SK-N-SH (cell line): ENCODE results near the gene PRRG3. TPM values are rescaled to one million over a fixed set of nuclear protein-coding genes. Genes with fewer than 3 reads are reported as not detected.

Source experiments
- CTCF ChIA-PET: fragments of 300-600, 350-600 bp; formaldehyde crosslinking; extraction: SDS; loops from one replicate; lab custom pipeline; 2021; lab: Yijun Ruan, JAX
- POLR2A ChIA-PET: fragments of 350-600 bp; sonication (Branson Sonifier 250); formaldehyde crosslinking; extraction: SDS; loops from one replicate; lab custom pipeline; 2020; ENCODE audit warnings: antibody characterized with exemption, inconsistent platforms; lab: Yijun Ruan, JAX
- DNase-seq: peaks from one replicate; pipeline ENCODE4 v3.0.0; 2012
- H2AFZ ChIP-seq: fragments of 200-600 bp; sonication (generic); 2 replicates; pipeline ENCODE4 v1.8.1; 2016; ENCODE audit warnings: antibody characterized with exemption, mild to moderate bottlenecking, low read depth
- H3F3A ChIP-seq: fragments of 200-600 bp; sonication (generic); replicated peaks from 2 replicates; pipeline ENCODE3; 2016; ENCODE audit warnings: antibody characterized with exemption, mild to moderate bottlenecking; ENCODE audit not compliant: insufficient read depth
- H3K27ac ChIP-seq, 2 experiments: fragments of 200-500 bp in 1 of 2; fragments of 200-600 bp in 1 of 2; sonication (Bioruptor generic) in 1 of 2; sonication (generic), shearing (Covaris generic) in 1 of 2; 2 replicates each; pipeline versions ENCODE4 v1.5.1 to v1.6.1; 2014 to 2016; ENCODE audit warnings: low read depth in 2 of 2, inconsistent platforms in 1 of 2, low read length in 1 of 2, mild to moderate bottlenecking in 1 of 2, mixed read lengths in 1 of 2
- H3K27me3 ChIP-seq: fragments of 200-600 bp; sonication (generic), shearing (Covaris generic); 2 replicates; pipeline ENCODE4 v1.6.1; 2016; ENCODE audit warnings: mixed run types; ENCODE audit not compliant: insufficient read depth
- H3K36me3 ChIP-seq, 2 experiments: fragments of 200-500 bp in 1 of 2; fragments of 200-600 bp in 1 of 2; sonication (Bioruptor generic) in 1 of 2; sonication (generic) in 1 of 2; replicated peaks in 1 of 2; 2 replicates each; pipeline versions ENCODE3 to v1.5.1; 2014 to 2016; ENCODE audit warnings: low read length in 1 of 2, mild to moderate bottlenecking in 1 of 2; ENCODE audit not compliant: insufficient read depth in 2 of 2, control insufficient read depth in 1 of 2
- H3K4me1 ChIP-seq, 2 experiments: fragments of 200-500 bp in 1 of 2; fragments of 200-600 bp in 1 of 2; sonication (Bioruptor generic) in 1 of 2; sonication (generic), shearing (Covaris generic) in 1 of 2; 2 replicates each; pipeline versions ENCODE4 v1.5.1 to v1.6.1; 2014 to 2016; ENCODE audit warnings: low read depth in 1 of 2, low read length in 1 of 2, mixed run types in 1 of 2; ENCODE audit not compliant: insufficient read depth in 2 of 2, control insufficient read depth in 1 of 2
- H3K4me2 ChIP-seq: fragments of 200-600 bp; sonication (generic), shearing (Covaris generic); 2 replicates; pipeline ENCODE4 v1.6.1; 2017; ENCODE audit warnings: mixed run types
- H3K4me3 ChIP-seq, 2 experiments: fragments of 200-500 bp in 1 of 2; fragments of 200-600 bp in 1 of 2; sonication (Bioruptor generic) in 1 of 2; sonication (generic), shearing (Covaris generic) in 1 of 2; 2 replicates each; pipeline versions ENCODE4 v1.5.1 to v1.8.1; 2014 to 2016; ENCODE audit warnings: low read depth in 2 of 2, inconsistent platforms in 1 of 2, low read length in 1 of 2, mild to moderate bottlenecking in 1 of 2, mixed read lengths in 1 of 2, moderate library complexity in 1 of 2
- H3K79me2 ChIP-seq: fragments of 200-600 bp; sonication (generic); 2 replicates; pipeline ENCODE4 v1.8.1; 2017; ENCODE audit warnings: mild to moderate bottlenecking; ENCODE audit not compliant: insufficient read depth
- H3K9ac ChIP-seq: fragments of 200-600 bp; sonication (generic); 2 replicates; pipeline ENCODE4 v1.6.1; 2017; ENCODE audit warnings: mixed run types
- H3K9me2 ChIP-seq: fragments of 200-600 bp; sonication (generic); 2 replicates; pipeline ENCODE4 v1.6.1; 2017; ENCODE audit warnings: mixed run types
- H3K9me3 ChIP-seq: fragments of 200-600 bp; sonication (generic); 2 replicates; pipeline ENCODE4 v1.6.1; 2017; ENCODE audit warnings: mixed run types, mild to moderate bottlenecking, moderate library complexity
- H4K20me1 ChIP-seq: fragments of 200-600 bp; sonication (generic); 2 replicates; pipeline ENCODE4 v1.6.1; 2017; ENCODE audit warnings: mild to moderate bottlenecking, mixed run types; ENCODE audit not compliant: insufficient read depth
- EZH2phosphoT487 ChIP-seq: fragments of 200-600 bp; sonication (generic); IDR thresholded peaks from 2 replicates; pipeline ENCODE4 v1.6.1; 2017; ENCODE audit warnings: low read depth, mixed run types, mild to moderate bottlenecking, antibody characterized with exemption, moderate library complexity, borderline replicate concordance
- FOSL2 ChIP-seq: IDR thresholded peaks from 2 replicates; pipeline ENCODE4 v1.4.0; 2012; ENCODE audit warnings: low read depth, mild to moderate bottlenecking, moderate library complexity, borderline replicate concordance
- FOXJ3 ChIP-seq: sonication (generic); formaldehyde crosslinking; IDR thresholded peaks from 2 replicates; pipeline ENCODE4 v1.5.1; 2020; ENCODE audit warnings: mild to moderate bottlenecking, missing genetic modification reagents
- FOXM1 ChIP-seq: IDR thresholded peaks from 2 replicates; pipeline ENCODE4 v1.4.0; 2012; ENCODE audit warnings: low read depth, mild to moderate bottlenecking
- GATA2 ChIP-seq: sonication (generic); formaldehyde crosslinking; IDR thresholded peaks from 2 replicates; pipeline ENCODE4 v1.5.0; 2020; ENCODE audit warnings: mild to moderate bottlenecking, missing genetic modification reagents
- MEF2A ChIP-seq: IDR thresholded peaks from 2 replicates; pipeline ENCODE4 v1.4.0; 2012; ENCODE audit warnings: low read depth, borderline replicate concordance
- MXI1 ChIP-seq: IDR thresholded peaks from 2 replicates; pipeline ENCODE4 v1.6.1; 2012; ENCODE audit warnings: mild to moderate bottlenecking, low read depth, low read length, improper control_type of control experiment
- PBX3 ChIP-seq: IDR thresholded peaks from 2 replicates; pipeline ENCODE4; 2012
- POLR2AphosphoS5 ChIP-seq: IDR thresholded peaks from 2 replicates; pipeline ENCODE4 v1.6.1; 2012; ENCODE audit warnings: low read depth, low read length
- RAD21 ChIP-seq: IDR thresholded peaks from 2 replicates; pipeline ENCODE4 v1.6.1; 2012; ENCODE audit warnings: mild to moderate bottlenecking, low read length
- RCOR1 ChIP-seq: fragments of 150-350 bp; IDR thresholded peaks from 2 replicates; pipeline ENCODE4 v1.6.1; 2017; ENCODE audit warnings: antibody characterized with exemption, low read length
- RXRA ChIP-seq: IDR thresholded peaks from 2 replicates; pipeline ENCODE4 v1.4.0; 2012; ENCODE audit warnings: low read depth, mild to moderate bottlenecking, borderline replicate concordance
- SIN3A ChIP-seq: IDR thresholded peaks from 2 replicates; pipeline ENCODE4 v1.6.1; 2012; ENCODE audit warnings: low read depth, mild to moderate bottlenecking, low read length, moderate library complexity, borderline replicate concordance
- SMC3 ChIP-seq: IDR thresholded peaks from 2 replicates; pipeline ENCODE4 v1.6.1; 2012; ENCODE audit warnings: low read depth, low read length, improper control_type of control experiment
- TCF12 ChIP-seq: IDR thresholded peaks from 2 replicates; pipeline ENCODE4 v1.4.0; 2012
- TEAD4 ChIP-seq: IDR thresholded peaks from 2 replicates; pipeline ENCODE4 v1.4.0; 2012; ENCODE audit warnings: mild to moderate bottlenecking, borderline replicate concordance; ENCODE audit not compliant: insufficient read depth
- USF1 ChIP-seq: IDR thresholded peaks from 2 replicates; pipeline ENCODE4 v1.4.0; 2012; ENCODE audit warnings: low read depth, borderline replicate concordance
- WGBS: methylation state at CpG from one replicate; pipeline ENCODE4 v1.1.6; 2017; ENCODE audit warnings: low lambda C conversion rate; 5-methylcytosine and 5-hydroxymethylcytosine counted together
- polyA plus RNA-seq, 3 experiments: library from polyadenylated mRNA; depleted of rRNA; stranded (reverse); fragments of >200 nt; gene quantifications; 2 replicates each; pipeline ENCODE4 v1.2.3, GENCODE V29; 2012

The PRRG3 gene
- polyA plus RNA-seq, 1 of the 3 experiments (the other 2 are of a cell fraction): not detected

GRCh38 chrX:151701531-151701930 is 6.3 kb downstream of the PRRG3 start:
- Histone ChIP-seq H2AFZ (no peak overlapping the region), H3K9me3 (no peaks in the 10 kb centered on the region), H3K4me1 (no peaks in the 10 kb centered on the region), H3K4me2 (no peak overlapping the region), H3K36me3 (no peaks in the 10 kb centered on the region), H3K4me3 (no peak overlapping the region), H3K27me3 (peaks cover 14% of the 10 kb centered on the region), H3K9ac (no peak overlapping the region), H3K9me2 (no peaks in the 10 kb centered on the region), H3F3A (no peaks in the 10 kb centered on the region), H3K79me2 (no peaks in the 10 kb centered on the region), H4K20me1 (no peaks in the 10 kb centered on the region), H3K27ac (no peak overlapping the region)
- CTCF ChIA-PET: no interaction called here
- TF ChIP-seq SIN3A (no peak), EZH2phosphoT487 (no peak), SMC3 (no peak), MEF2A (no peak), FOXJ3 (CRISPR knock-in tag) (no peak), GATA2 (CRISPR knock-in tag) (no peak), RAD21 (no peak), PBX3 (no peak)
- 11% methylated on average over 7 of the region's 7 CpGs for WGBS
- DNase-seq: no peak
- POLR2A ChIA-PET: no interaction called here

GRCh38 chrX:151702026-151702714 is 6.9 kb downstream of the PRRG3 start:
- H3K27me3 ChIP-seq: peaks cover 14% of the 10 kb centered on the region

More at GRCh38 chrX:151702026-151702714, 6.9 kb downstream of the PRRG3 start:
- no peaks in the 10 kb centered on the region for H3F3A ChIP-seq
- H3K9me2 ChIP-seq: no peaks in the 10 kb centered on the region
- no peak overlapping the region for H3K9ac ChIP-seq
- H3K4me1 ChIP-seq: no peaks in the 10 kb centered on the region
- no peak for TF ChIP-seq RXRA
- TF ChIP-seq USF1: no peak
- TF ChIP-seq MEF2A: no peak
- no peak for TF ChIP-seq GATA2 (CRISPR knock-in tag)
- TF ChIP-seq POLR2AphosphoS5: no peak
- TF ChIP-seq FOSL2: no peak
- TF ChIP-seq TCF12: no peak
- TF ChIP-seq RCOR1: no peak
- no peak for TF ChIP-seq TEAD4
- no peak for TF ChIP-seq MXI1
- TF ChIP-seq SIN3A: no peak
- no peak for TF ChIP-seq FOXM1
- H3K27ac ChIP-seq: no peak overlapping the region
- H3K9me3 ChIP-seq: no peaks in the 10 kb centered on the region
- H3K4me2 ChIP-seq: no peak overlapping the region
- no peak overlapping the region for H3K4me3 ChIP-seq
- no peaks in the 10 kb centered on the region for H3K79me2 ChIP-seq
- 5% methylated on average over 6 of the region's 9 CpGs for whole genome bisulfite sequencing
- no peaks in the 10 kb centered on the region for H4K20me1 ChIP-seq
- no peak for DNase-seq
- POLR2A ChIA-PET: no interaction called here
- CTCF ChIA-PET: no interaction called here
- no peak overlapping the region for H2AFZ ChIP-seq
- no peaks in the 10 kb centered on the region for H3K36me3 ChIP-seq
